ENCODE results near the gene E2F2. TPM values are rescaled to one million over a fixed set of nuclear protein-coding genes. Genes with fewer than 3 reads are reported as not detected.
A peak's percentile ranks its signal among the peaks of the same experiment; 100 is the strongest.

E2F2 gene, protein sequence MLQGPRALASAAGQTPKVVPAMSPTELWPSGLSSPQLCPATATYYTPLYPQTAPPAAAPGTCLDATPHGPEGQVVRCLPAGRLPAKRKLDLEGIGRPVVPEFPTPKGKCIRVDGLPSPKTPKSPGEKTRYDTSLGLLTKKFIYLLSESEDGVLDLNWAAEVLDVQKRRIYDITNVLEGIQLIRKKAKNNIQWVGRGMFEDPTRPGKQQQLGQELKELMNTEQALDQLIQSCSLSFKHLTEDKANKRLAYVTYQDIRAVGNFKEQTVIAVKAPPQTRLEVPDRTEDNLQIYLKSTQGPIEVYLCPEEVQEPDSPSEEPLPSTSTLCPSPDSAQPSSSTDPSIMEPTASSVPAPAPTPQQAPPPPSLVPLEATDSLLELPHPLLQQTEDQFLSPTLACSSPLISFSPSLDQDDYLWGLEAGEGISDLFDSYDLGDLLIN
- total RNA-seq = 10 to 100 TPM in 2 of 4 donors, 1 to 10 TPM in 2; 4.5 to 12.9 (median 8.4) TPM

DNA sequence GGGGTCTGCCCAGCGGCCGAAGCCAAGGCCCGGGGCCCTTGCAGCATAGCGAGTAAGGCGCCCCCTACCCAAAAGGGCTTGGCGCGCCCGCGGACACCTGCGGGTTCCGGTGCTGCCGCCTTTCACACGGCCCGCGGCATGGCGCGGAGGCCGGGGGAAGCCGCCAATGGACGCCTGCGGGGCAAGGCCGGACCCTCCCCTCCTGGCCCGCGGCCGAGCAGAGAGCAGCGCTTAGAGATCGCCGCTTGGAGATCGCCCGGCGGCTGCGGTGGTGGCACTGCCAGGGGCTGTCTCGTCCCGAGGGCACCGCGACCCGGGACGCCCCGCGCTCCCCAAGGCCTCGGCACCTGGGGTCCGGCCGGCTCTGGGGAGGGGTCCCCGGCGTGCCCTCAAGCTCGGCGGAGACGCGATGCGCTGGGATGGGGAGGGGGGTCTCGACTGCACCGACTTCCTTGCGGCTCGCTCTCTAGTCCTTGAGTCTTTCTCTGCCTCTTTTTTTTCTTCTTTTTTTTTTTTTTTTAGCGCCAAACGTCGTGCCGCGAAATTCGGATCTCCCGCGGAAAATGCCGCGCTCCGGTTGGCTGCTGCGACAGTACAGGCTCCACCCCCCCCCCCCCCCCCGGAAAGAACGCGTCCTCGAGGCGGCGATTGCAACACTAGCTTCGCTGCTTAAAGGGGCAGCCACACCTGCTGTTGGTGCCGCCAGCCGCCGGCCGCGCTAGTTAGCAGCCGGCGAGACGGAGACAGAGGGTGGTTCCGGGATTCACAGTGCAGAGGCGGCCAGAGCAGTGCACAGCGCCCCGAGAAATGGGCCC, at the start of gene E2F2:
Gene E2F2 (minus strand): TSS at position 487 of the 815 bp plus-strand sequence. CDS start 440 bp downstream, at position 47.
- TF ChIP-seq POLR2AphosphoS5 (IDR thresholded peaks at IDR 0.05) (no peak), EP300 (IDR thresholded peaks at IDR 0.05) (no peak), POLR2A (IDR thresholded peaks at IDR 0.05) (no peak)
- TF ChIP-seq, protein P1, sequence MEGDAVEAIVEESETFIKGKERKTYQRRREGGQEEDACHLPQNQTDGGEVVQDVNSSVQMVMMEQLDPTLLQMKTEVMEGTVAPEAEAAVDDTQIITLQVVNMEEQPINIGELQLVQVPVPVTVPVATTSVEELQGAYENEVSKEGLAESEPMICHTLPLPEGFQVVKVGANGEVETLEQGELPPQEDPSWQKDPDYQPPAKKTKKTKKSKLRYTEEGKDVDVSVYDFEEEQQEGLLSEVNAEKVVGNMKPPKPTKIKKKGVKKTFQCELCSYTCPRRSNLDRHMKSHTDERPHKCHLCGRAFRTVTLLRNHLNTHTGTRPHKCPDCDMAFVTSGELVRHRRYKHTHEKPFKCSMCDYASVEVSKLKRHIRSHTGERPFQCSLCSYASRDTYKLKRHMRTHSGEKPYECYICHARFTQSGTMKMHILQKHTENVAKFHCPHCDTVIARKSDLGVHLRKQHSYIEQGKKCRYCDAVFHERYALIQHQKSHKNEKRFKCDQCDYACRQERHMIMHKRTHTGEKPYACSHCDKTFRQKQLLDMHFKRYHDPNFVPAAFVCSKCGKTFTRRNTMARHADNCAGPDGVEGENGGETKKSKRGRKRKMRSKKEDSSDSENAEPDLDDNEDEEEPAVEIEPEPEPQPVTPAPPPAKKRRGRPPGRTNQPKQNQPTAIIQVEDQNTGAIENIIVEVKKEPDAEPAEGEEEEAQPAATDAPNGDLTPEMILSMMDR (IDR thresholded peaks at IDR 0.05) = peak in 1 of 2 donors; percentile 6
- Histone ChIP-seq H3K36me3 (no peaks in the 10 kb centered on the region), H3K4me1 (peaks cover 84% of the 10 kb centered on the region), H3K27ac (peak within 1 kb of the TSS; percentile 64), H3K4me3 (peak within 1 kb of the TSS; percentile 74), H3K9me3 (no peaks in the 10 kb centered on the region), H3K27me3 (peaks cover 4% of the 10 kb centered on the region)
- peak; percentile 89 to 90 for DNase-seq (ENCODE audit: low spot score in 2 of 2)
- under 1% methylated on average over 49 of the region's 85 CpGs for WGBS

DNA sequence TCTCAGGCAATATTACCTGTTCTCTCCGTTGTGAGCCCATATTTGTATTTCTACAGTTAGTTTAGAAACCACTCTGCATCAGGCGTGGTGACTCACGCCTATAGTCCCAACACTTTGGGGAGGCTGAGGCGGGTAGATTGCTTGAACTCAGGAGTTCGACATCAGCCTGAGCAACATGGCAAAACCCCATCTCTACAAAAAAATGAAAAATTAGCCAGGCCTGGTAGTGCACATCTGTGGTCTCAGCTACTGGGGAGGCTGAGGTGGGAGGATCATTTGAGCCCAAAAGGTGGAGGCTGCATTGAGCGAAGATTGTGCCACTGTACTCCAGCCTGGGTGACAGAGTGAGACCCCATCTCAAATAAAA, 47.9 kb upstream of the E2F2 start:
- TF ChIP-seq POLR2A (IDR thresholded peaks at IDR 0.05) (no peak), EP300 (IDR thresholded peaks at IDR 0.05) (no peak), POLR2AphosphoS5 (IDR thresholded peaks at IDR 0.05) (no peak)
- TF ChIP-seq, protein P1 (IDR thresholded peaks at IDR 0.05) = no peak
- no peaks in the 10 kb centered on the region for H3K36me3 ChIP-seq
- 89% methylated on average over 6 of the region's 6 CpGs for WGBS
- H3K4me1 ChIP-seq = peaks cover 17% of the 10 kb centered on the region
- no peak overlapping the region for H3K4me3 ChIP-seq
- H3K9me3 ChIP-seq = no peaks in the 10 kb centered on the region
- DNase-seq (ENCODE audit: low spot score in 2 of 2) = no peak
- H3K27ac ChIP-seq = peak overlapping the region; percentile 10
- no peaks in the 10 kb centered on the region for H3K27me3 ChIP-seq

DNA sequence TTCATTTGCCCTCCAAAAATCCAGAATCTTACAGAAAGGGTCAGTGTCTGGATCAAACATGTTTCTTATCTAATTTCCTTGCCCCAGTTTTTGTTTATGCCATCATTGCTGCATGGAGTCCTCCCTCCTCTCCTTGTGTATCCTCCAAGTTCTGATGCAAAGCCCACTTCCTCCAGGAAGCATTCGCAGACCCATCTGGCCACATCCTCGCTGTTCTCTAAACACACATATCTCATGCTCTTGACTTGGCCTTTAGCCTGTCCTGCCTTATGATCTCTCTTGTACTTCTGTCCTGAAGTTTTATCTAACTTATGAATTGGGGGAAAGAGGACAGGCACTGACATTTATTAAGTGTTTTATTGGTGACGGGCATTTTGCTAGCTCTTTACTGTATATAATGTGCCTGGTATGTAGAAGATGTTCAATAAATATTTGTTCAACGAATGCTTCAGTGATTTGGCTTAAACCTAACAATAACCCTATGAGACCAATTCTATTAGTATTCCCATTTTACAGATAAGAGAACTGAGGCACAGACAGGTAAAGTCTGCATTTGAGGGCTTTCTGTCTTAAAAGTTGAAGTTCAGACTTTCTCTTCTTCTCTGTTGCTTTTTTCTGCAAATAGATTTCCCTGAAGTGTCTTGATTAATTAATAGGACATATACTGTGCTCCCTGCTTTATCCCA, 47.4 kb upstream of the E2F2 start:
- peaks cover 17% of the 10 kb centered on the region for H3K4me1 ChIP-seq
- WGBS = 82% methylated on average over 4 of the region's 4 CpGs
- peak overlapping the region; percentile 10 for H3K27ac ChIP-seq
- H3K36me3 ChIP-seq = no peaks in the 10 kb centered on the region
- H3K27me3 ChIP-seq = no peaks in the 10 kb centered on the region
- DNase-seq (ENCODE audit: low spot score in 2 of 2) = no peak
- TF ChIP-seq POLR2A (IDR thresholded peaks at IDR 0.05) = no peak
- TF ChIP-seq EP300 (IDR thresholded peaks at IDR 0.05) = no peak
- TF ChIP-seq, protein P1 (IDR thresholded peaks at IDR 0.05) = no peak
- no peak for TF ChIP-seq POLR2AphosphoS5 (IDR thresholded peaks at IDR 0.05)
- H3K9me3 ChIP-seq = no peaks in the 10 kb centered on the region
- H3K4me3 ChIP-seq = no peak overlapping the region

DNA sequence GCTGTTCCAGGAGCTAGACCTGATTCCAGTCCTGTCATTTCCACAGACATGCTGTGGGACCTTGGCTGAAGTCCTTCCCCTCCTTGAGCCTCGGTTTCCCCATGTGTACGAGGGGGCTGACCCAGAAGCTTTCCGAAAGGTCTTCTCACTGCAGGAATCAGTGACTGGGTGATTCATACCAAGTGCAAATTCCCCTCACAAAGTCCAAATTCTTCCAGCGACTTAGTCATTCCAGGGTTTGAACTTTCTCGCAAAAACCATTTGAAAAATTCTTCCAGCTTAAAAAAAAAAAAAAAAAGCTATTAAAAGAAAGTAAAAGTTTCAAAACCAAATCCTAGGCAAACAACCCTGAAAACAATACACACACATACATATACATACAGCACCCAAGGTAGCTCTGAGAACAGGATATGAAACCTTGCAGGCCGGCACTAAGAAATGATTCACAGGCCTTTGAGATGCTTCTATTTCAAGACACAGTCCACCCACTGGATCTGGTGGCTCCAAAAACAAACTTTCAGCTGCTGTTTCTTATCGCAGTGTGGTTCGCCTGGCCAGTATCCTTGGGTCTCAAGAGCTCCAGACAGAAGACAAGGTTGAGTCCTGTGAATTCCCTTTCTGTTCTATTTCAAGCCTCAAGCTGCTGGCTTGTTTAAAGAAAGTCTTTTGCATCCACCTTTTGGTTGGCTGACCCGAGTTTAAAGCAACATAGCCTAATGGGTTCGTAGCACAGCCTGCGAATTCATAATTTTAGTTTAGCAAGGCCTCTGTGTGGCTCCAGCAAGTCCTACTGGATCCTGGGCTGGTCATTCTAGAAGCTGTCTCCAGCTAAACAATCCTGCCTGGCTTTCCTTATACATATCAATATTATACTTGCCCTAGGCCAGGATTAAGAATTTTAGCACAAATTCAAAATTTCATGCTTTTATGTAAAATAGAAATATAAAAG, 46.3 kb upstream of the E2F2 start:
- no peak overlapping the region for H3K4me3 ChIP-seq
- H3K9me3 ChIP-seq = no peaks in the 10 kb centered on the region
- no peak for DNase-seq (ENCODE audit: low spot score in 2 of 2)
- peaks cover 17% of the 10 kb centered on the region for H3K4me1 ChIP-seq
- 49% methylated on average over 11 of the region's 11 CpGs for WGBS
- TF ChIP-seq, protein P1 (IDR thresholded peaks at IDR 0.05) = no peak
- TF ChIP-seq POLR2A (IDR thresholded peaks at IDR 0.05) (no peak), POLR2AphosphoS5 (IDR thresholded peaks at IDR 0.05) (no peak), EP300 (IDR thresholded peaks at IDR 0.05) (no peak)
- H3K27ac ChIP-seq = peak overlapping the region; percentile 66
- no peaks in the 10 kb centered on the region for H3K27me3 ChIP-seq
- no peaks in the 10 kb centered on the region for H3K36me3 ChIP-seq
